ENCODE data around the gene TPT1.

The TPT1 gene

DNA sequence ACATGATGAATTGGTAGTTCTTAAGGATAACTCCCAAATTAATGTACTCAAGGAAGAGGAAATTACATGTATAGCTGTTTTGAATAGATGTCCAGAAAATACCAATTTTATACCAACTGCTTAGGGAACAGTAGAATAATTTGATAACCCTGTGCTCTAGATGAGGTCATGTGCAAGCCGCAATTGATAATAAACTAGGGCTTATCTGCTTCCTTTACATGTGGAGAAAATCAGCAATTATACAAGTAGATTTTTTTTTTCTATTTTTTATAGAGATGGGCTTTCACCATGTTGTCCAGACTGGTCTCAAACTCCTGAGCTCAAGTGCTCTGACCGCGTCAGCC lies 9.3 kb downstream of the TPT1 start:
- no peak overlapping the region for H3K4me3 ChIP-seq (ENCODE audit: low read depth, low read length)
- ChIA-PET CTCF (interaction anchor here (1.7 kb wide), 1 partner anchor 62 kb away, joined by 9 read pairs; no protein-coding TSS in a partner anchor), POLR2A (interaction anchor here (0.6 to 5.1 kb wide), 9 partner anchors 8 to 1422 kb away, joined by 3 to 47 read pairs (median 4); partner anchors contain the start of gene TPT1)
- H3K27ac ChIP-seq (ENCODE audit: extremely low read depth, low read depth, low read length) = no peak overlapping the region
- peaks cover 16 to 20% of the 10 kb centered on the region in 2 experiments for H3K36me3 ChIP-seq (ENCODE audit: control insufficient read depth in 2 of 2, insufficient read depth in 1 of 2, low read length in 2 of 2)
- no peaks in the 10 kb centered on the region for H3K9me3 ChIP-seq (ENCODE audit: control insufficient read depth, insufficient read depth, low read depth, low read length)
- H3K4me1 ChIP-seq (ENCODE audit: control insufficient read depth, insufficient read depth, low read length) = peaks cover 8% of the 10 kb centered on the region; the same call in 1 of the 2 replicates
- TF ChIP-seq ZNF114 (tag by site-specific recombination; IDR thresholded peaks at IDR 0.05) = no peak
- no peak for TF ChIP-seq ZNF214 (tag by site-specific recombination; IDR thresholded peaks at IDR 0.05; ENCODE audit: borderline replicate concordance)
- TF ChIP-seq FEZF1 (tag by site-specific recombination; IDR thresholded peaks at IDR 0.05) = no peak
- 0 out of 2 replicates have a peak, but pooled peaks have one; percentile 8 for TF ChIP-seq IKZF3 (tag by site-specific recombination; IDR thresholded peaks at IDR 0.05)
- TF ChIP-seq ZNF501 (tag by site-specific recombination; IDR thresholded peaks at IDR 0.05) = no peak
- no peak for TF ChIP-seq REPIN1 (tag by site-specific recombination; IDR thresholded peaks at IDR 0.05; ENCODE audit: low read depth)
- TF ChIP-seq ZNF768 (tag by site-specific recombination; IDR thresholded peaks at IDR 0.05) = no peak
- TF ChIP-seq SP2 (tag by site-specific recombination; IDR thresholded peaks at IDR 0.05) = no peak
- peak; percentile 12; the same call in 1 of the 2 replicates for TF ChIP-seq ZBTB21 (tag by site-specific recombination; IDR thresholded peaks at IDR 0.05)
- TF ChIP-seq HOXA7 (CRISPR knock-in tag; IDR thresholded peaks at IDR 0.05; ENCODE audit: borderline replicate concordance) = no peak
- no peak for TF ChIP-seq ZNF701 (tag by site-specific recombination; IDR thresholded peaks at IDR 0.05)
- TF ChIP-seq, protein P1, sequence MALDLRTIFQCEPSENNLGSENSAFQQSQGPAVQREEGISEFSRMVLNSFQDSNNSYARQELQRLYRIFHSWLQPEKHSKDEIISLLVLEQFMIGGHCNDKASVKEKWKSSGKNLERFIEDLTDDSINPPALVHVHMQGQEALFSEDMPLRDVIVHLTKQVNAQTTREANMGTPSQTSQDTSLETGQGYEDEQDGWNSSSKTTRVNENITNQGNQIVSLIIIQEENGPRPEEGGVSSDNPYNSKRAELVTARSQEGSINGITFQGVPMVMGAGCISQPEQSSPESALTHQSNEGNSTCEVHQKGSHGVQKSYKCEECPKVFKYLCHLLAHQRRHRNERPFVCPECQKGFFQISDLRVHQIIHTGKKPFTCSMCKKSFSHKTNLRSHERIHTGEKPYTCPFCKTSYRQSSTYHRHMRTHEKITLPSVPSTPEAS (tag by site-specific recombination; IDR thresholded peaks at IDR 0.05) = no peak
- TF ChIP-seq, protein P2, sequence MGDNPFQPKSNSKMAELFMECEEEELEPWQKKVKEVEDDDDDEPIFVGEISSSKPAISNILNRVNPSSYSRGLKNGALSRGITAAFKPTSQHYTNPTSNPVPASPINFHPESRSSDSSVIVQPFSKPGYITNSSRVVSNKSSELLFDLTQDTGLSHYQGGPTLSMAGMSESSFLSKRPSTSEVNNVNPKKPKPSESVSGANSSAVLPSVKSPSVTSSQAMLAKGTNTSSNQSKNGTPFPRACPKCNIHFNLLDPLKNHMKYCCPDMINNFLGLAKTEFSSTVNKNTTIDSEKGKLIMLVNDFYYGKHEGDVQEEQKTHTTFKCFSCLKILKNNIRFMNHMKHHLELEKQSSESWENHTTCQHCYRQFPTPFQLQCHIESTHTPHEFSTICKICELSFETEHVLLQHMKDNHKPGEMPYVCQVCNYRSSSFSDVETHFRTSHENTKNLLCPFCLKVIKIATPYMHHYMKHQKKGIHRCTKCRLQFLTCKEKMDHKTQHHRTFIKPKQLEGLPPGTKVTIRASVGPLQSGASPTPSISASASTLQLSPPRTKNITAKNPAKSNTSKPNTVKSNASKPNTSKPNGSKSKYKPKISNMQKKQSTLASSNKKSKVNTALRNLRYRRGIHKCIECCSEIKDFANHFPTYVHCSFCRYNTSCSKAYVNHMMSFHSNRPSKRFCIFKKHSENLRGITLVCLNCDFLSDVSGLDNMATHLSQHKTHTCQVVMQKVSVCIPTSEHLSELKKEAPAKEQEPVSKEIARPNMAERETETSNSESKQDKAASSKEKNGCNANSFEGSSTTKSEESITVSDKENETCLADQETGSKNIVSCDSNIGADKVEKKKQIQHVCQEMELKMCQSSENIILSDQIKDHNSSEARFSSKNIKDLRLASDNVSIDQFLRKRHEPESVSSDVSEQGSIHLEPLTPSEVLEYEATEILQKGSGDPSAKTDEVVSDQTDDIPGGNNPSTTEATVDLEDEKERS (tag by site-specific recombination; IDR thresholded peaks at IDR 0.05) = 0 out of 2 replicates have a peak, but pooled peaks have one; percentile 35
- no peak for TF ChIP-seq ZNF747 (tag by site-specific recombination; IDR thresholded peaks at IDR 0.05)
- TF ChIP-seq ZNF23 (tag by site-specific recombination; IDR thresholded peaks at IDR 0.05; ENCODE audit: borderline replicate concordance) = no peak
- TF ChIP-seq, protein P3, sequence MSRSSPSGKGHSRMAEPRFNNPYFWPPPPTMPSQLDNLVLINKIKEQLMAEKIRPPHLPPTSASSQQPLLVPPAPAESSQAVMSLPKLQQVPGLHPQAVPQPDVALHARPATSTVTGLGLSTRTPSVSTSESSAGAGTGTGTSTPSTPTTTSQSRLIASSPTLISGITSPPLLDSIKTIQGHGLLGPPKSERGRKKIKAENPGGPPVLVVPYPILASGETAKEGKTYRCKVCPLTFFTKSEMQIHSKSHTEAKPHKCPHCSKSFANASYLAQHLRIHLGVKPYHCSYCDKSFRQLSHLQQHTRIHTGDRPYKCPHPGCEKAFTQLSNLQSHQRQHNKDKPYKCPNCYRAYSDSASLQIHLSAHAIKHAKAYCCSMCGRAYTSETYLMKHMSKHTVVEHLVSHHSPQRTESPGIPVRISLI (tag by site-specific recombination; IDR thresholded peaks at IDR 0.05) = 0 out of 2 replicates have a peak, but pooled peaks have one; percentile 70
- no peak for TF ChIP-seq ZNF169 (tag by site-specific recombination; IDR thresholded peaks at IDR 0.05)
- no peak for TF ChIP-seq MYNN (tag by site-specific recombination; IDR thresholded peaks at IDR 0.05; ENCODE audit: borderline replicate concordance)
- TF ChIP-seq, protein P4, sequence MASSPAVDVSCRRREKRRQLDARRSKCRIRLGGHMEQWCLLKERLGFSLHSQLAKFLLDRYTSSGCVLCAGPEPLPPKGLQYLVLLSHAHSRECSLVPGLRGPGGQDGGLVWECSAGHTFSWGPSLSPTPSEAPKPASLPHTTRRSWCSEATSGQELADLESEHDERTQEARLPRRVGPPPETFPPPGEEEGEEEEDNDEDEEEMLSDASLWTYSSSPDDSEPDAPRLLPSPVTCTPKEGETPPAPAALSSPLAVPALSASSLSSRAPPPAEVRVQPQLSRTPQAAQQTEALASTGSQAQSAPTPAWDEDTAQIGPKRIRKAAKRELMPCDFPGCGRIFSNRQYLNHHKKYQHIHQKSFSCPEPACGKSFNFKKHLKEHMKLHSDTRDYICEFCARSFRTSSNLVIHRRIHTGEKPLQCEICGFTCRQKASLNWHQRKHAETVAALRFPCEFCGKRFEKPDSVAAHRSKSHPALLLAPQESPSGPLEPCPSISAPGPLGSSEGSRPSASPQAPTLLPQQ (tag by site-specific recombination; IDR thresholded peaks at IDR 0.05) = no peak
- TF ChIP-seq, protein P5, sequence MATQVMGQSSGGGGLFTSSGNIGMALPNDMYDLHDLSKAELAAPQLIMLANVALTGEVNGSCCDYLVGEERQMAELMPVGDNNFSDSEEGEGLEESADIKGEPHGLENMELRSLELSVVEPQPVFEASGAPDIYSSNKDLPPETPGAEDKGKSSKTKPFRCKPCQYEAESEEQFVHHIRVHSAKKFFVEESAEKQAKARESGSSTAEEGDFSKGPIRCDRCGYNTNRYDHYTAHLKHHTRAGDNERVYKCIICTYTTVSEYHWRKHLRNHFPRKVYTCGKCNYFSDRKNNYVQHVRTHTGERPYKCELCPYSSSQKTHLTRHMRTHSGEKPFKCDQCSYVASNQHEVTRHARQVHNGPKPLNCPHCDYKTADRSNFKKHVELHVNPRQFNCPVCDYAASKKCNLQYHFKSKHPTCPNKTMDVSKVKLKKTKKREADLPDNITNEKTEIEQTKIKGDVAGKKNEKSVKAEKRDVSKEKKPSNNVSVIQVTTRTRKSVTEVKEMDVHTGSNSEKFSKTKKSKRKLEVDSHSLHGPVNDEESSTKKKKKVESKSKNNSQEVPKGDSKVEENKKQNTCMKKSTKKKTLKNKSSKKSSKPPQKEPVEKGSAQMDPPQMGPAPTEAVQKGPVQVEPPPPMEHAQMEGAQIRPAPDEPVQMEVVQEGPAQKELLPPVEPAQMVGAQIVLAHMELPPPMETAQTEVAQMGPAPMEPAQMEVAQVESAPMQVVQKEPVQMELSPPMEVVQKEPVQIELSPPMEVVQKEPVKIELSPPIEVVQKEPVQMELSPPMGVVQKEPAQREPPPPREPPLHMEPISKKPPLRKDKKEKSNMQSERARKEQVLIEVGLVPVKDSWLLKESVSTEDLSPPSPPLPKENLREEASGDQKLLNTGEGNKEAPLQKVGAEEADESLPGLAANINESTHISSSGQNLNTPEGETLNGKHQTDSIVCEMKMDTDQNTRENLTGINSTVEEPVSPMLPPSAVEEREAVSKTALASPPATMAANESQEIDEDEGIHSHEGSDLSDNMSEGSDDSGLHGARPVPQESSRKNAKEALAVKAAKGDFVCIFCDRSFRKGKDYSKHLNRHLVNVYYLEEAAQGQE (tag by site-specific recombination; IDR thresholded peaks at IDR 0.05) = no peak
- TF ChIP-seq ZNF184 (tag by site-specific recombination; IDR thresholded peaks at IDR 0.05) = no peak
- TF ChIP-seq, protein P6, sequence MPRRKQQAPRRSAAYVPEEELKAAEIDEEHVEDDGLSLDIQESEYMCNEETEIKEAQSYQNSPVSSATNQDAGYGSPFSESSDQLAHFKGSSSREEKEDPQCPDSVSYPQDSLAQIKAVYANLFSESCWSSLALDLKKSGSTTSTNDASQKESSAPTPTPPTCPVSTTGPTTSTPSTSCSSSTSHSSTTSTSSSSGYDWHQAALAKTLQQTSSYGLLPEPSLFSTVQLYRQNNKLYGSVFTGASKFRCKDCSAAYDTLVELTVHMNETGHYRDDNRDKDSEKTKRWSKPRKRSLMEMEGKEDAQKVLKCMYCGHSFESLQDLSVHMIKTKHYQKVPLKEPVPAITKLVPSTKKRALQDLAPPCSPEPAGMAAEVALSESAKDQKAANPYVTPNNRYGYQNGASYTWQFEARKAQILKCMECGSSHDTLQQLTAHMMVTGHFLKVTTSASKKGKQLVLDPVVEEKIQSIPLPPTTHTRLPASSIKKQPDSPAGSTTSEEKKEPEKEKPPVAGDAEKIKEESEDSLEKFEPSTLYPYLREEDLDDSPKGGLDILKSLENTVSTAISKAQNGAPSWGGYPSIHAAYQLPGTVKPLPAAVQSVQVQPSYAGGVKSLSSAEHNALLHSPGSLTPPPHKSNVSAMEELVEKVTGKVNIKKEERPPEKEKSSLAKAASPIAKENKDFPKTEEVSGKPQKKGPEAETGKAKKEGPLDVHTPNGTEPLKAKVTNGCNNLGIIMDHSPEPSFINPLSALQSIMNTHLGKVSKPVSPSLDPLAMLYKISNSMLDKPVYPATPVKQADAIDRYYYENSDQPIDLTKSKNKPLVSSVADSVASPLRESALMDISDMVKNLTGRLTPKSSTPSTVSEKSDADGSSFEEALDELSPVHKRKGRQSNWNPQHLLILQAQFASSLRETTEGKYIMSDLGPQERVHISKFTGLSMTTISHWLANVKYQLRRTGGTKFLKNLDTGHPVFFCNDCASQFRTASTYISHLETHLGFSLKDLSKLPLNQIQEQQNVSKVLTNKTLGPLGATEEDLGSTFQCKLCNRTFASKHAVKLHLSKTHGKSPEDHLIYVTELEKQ (tag by site-specific recombination; IDR thresholded peaks at IDR 0.05; ENCODE audit: borderline replicate concordance) = no peak
- no peak for TF ChIP-seq ZFP3 (tag by site-specific recombination; IDR thresholded peaks at IDR 0.05; ENCODE audit: low read depth)
